Mammary epithelial cell (primary cell): ENCODE measurements around the gene PMEL.

Source experiments
- CTCF ChIP-seq, 2 donors: IDR thresholded peaks in 1 of 2; conservative IDR thresholded peaks in 1 of 2; 2 replicates each; pipeline ENCODE4 v1.5.1; 2011 to 2012; ENCODE audit warnings: inconsistent platforms in 2 of 2, low read length in 2 of 2, mild to moderate bottlenecking in 2 of 2, control low read depth in 1 of 2, low read depth in 1 of 2; ENCODE audit not compliant: insufficient read depth in 1 of 2; ENCODE audit errors: extremely low read depth in 1 of 2
- EZH2 ChIP-seq: IDR thresholded peaks from 2 replicates; pipeline ENCODE4 v1.6.1; 2012; ENCODE audit warnings: low read length, inconsistent platforms, borderline replicate concordance

DNA sequence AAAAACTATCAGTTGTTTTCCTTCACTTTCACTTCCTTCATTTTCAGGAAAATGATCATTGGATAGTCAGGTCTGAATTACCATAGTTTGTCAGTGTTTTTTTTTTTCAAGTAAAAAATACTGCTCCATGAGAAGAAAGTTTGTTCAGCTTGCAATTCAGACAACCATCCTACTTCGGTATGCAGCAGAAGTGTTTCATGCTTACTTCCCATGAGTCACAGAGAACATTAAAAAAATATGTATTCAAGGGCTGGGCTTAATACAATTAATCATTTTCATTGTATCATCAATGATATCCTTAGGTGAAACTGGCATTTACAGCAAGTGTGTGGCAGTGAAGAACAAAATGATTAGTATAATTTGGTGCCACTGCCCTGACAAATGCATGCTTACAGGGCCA is 59.8 kb downstream of the PMEL start:
- TF ChIP-seq CTCF (conservative IDR thresholded peaks at IDR 0.05 in 1 of 2, IDR thresholded peaks at IDR 0.05 in 1 of 2; ENCODE audit: extremely low read depth in 1 of 2, insufficient read depth in 1 of 2, low read depth in 1 of 2, low read length in 2 of 2): no peak
- TF ChIP-seq EZH2: no peak
